ENCODE measurements around the gene DHDH. TPM values are rescaled to one million over a fixed set of nuclear protein-coding genes. Genes with fewer than 3 reads are reported as not detected.

Gene DHDH
- total and polyA plus RNA-seq, 2 of the 13 experiments (the other 11 are each of a cell fraction or from before 2014, with no cell fraction given), result 0.13 to 0.91 TPM

Small RNA genes within 50 kb of the gene (small RNA-seq; reads per million reads assigned to genes)
- 0 reads per million in 3 experiments for gene AC026803.1 (ENCODE audit: insufficient read depth in 2 of 3, insufficient read length in 3 of 3, low read depth in 2 of 3, low replicate concordance in 1 of 3)

Other genes with a start within 250 kb of the DHDH start
Only the 30 nearest of the 31 such genes appear.
- 2.0 and 2.2 TPM in 2 replicates for gene MAMSTR, start 214.0 kb upstream of the DHDH start, total RNA-seq (2016; rRNA removed; fragmentation: Illumina TruSeq; extraction: Trizol)
- 2.4 and 2.7 TPM in 2 replicates for gene MAMSTR, start 214.0 kb upstream of the DHDH start, polyA plus RNA-seq (2011; rRNA removed)
- 0.44 and 0.49 TPM in 2 replicates for gene RASIP1, start 193.1 kb upstream of the DHDH start, total RNA-seq (2016; rRNA removed; fragmentation: Illumina TruSeq; extraction: Trizol)
- 0.58 and 1.1 TPM in 2 replicates for gene RASIP1, start 193.1 kb upstream of the DHDH start, polyA plus RNA-seq (2011; rRNA removed)
- 0.22 TPM in 1 of 2 replicates, not detected in the other for gene IZUMO1, start 186.8 kb upstream of the DHDH start, total RNA-seq (2016; rRNA removed; fragmentation: Illumina TruSeq; extraction: Trizol)
- gene IZUMO1, start 186.8 kb upstream of the DHDH start, polyA plus RNA-seq (2011; rRNA removed), result 0.07 and 0.16 TPM in 2 replicates
- gene FUT1, start 181.1 kb upstream of the DHDH start, total RNA-seq (2016; rRNA removed; fragmentation: Illumina TruSeq; extraction: Trizol), result 0.07 TPM in 2 replicates
- 1.1 and 1.5 TPM in 2 replicates for gene FUT1, start 181.1 kb upstream of the DHDH start, polyA plus RNA-seq (2011; rRNA removed)
- not detected in 2 replicates for gene FGF21, start 178.2 kb upstream of the DHDH start, total RNA-seq (2016; rRNA removed; fragmentation: Illumina TruSeq; extraction: Trizol)
- gene FGF21, start 178.2 kb upstream of the DHDH start, polyA plus RNA-seq (2011; rRNA removed), result 0.17 TPM in 2 replicates
- gene BCAT2, start 122.7 kb upstream of the DHDH start, total RNA-seq (2016; rRNA removed; fragmentation: Illumina TruSeq; extraction: Trizol), result 2.3 and 2.5 TPM in 2 replicates
- gene BCAT2, start 122.7 kb upstream of the DHDH start, polyA plus RNA-seq (2011; rRNA removed), result 3.6 TPM in 2 replicates
- gene HSD17B14, start 97.2 kb upstream of the DHDH start, total RNA-seq (2016; rRNA removed; fragmentation: Illumina TruSeq; extraction: Trizol), result 0.53 and 0.58 TPM in 2 replicates
- gene HSD17B14, start 97.2 kb upstream of the DHDH start, polyA plus RNA-seq (2011; rRNA removed), result 1.2 and 1.8 TPM in 2 replicates
- gene PLEKHA4, start 65.1 kb upstream of the DHDH start, total RNA-seq (2016; rRNA removed; fragmentation: Illumina TruSeq; extraction: Trizol), result 4.3 and 6.0 TPM in 2 replicates
- 4.8 and 6.0 TPM in 2 replicates for gene PLEKHA4, start 65.1 kb upstream of the DHDH start, polyA plus RNA-seq (2011; rRNA removed)
- gene PPP1R15A, start 61.3 kb upstream of the DHDH start, total RNA-seq (2016; rRNA removed; fragmentation: Illumina TruSeq; extraction: Trizol), result 7.8 and 18.5 TPM in 2 replicates
- gene PPP1R15A, start 61.3 kb upstream of the DHDH start, polyA plus RNA-seq (2011; rRNA removed), result 15.2 and 15.6 TPM in 2 replicates
- gene TULP2, start 35.0 kb upstream of the DHDH start, total RNA-seq (2016; rRNA removed; fragmentation: Illumina TruSeq; extraction: Trizol), result not detected in 2 replicates
- 0.04 and 0.08 TPM in 2 replicates for gene TULP2, start 35.0 kb upstream of the DHDH start, polyA plus RNA-seq (2011; rRNA removed)
- gene NUCB1, start 33.4 kb upstream of the DHDH start, total RNA-seq (2016; rRNA removed; fragmentation: Illumina TruSeq; extraction: Trizol), result 34.3 and 82.3 TPM in 2 replicates
- gene NUCB1, start 33.4 kb upstream of the DHDH start, polyA plus RNA-seq (2011; rRNA removed), result 106 and 144 TPM in 2 replicates
- 167 and 176 TPM in 2 replicates for gene BAX, start 21.2 kb downstream of the DHDH start, total RNA-seq (2016; rRNA removed; fragmentation: Illumina TruSeq; extraction: Trizol)
- gene BAX, start 21.2 kb downstream of the DHDH start, polyA plus RNA-seq (2011; rRNA removed), result 139 and 164 TPM in 2 replicates
- gene FTL, start 31.6 kb downstream of the DHDH start, total RNA-seq (2016; rRNA removed; fragmentation: Illumina TruSeq; extraction: Trizol), result 3,909 and 8,800 TPM in 2 replicates
- 2,513 and 2,721 TPM in 2 replicates for gene FTL, start 31.6 kb downstream of the DHDH start, polyA plus RNA-seq (2011; rRNA removed)
- gene GYS1, start 59.6 kb downstream of the DHDH start, total RNA-seq (2016; rRNA removed; fragmentation: Illumina TruSeq; extraction: Trizol), result 16.4 and 18.4 TPM in 2 replicates
- gene GYS1, start 59.6 kb downstream of the DHDH start, polyA plus RNA-seq (2011; rRNA removed), result 34.3 and 42.1 TPM in 2 replicates
- 108 and 122 TPM in 2 replicates for gene RUVBL2, start 60.2 kb downstream of the DHDH start, total RNA-seq (2016; rRNA removed; fragmentation: Illumina TruSeq; extraction: Trizol)
- gene RUVBL2, start 60.2 kb downstream of the DHDH start, polyA plus RNA-seq (2011; rRNA removed), result 109 and 120 TPM in 2 replicates
- gene LHB, start 83.4 kb downstream of the DHDH start, total RNA-seq (2016; rRNA removed; fragmentation: Illumina TruSeq; extraction: Trizol), result not detected in 2 replicates
- gene LHB, start 83.4 kb downstream of the DHDH start, polyA plus RNA-seq (2011; rRNA removed), result 0.82 TPM in 1 of 2 replicates, not detected in the other
- gene CGB3, start 90.6 kb downstream of the DHDH start, total RNA-seq (2016; rRNA removed; fragmentation: Illumina TruSeq; extraction: Trizol), result not detected in 2 replicates
- not detected in 2 replicates for gene CGB3, start 90.6 kb downstream of the DHDH start, polyA plus RNA-seq (2011; rRNA removed)
- gene CGB2, start 98.2 kb downstream of the DHDH start, total RNA-seq (2016; rRNA removed; fragmentation: Illumina TruSeq; extraction: Trizol), result not detected in 2 replicates
- gene CGB2, start 98.2 kb downstream of the DHDH start, polyA plus RNA-seq (2011; rRNA removed), result not detected in 2 replicates
- gene CGB1, start 103.2 kb downstream of the DHDH start, total RNA-seq (2016; rRNA removed; fragmentation: Illumina TruSeq; extraction: Trizol), result not detected in 2 replicates
- gene CGB1, start 103.2 kb downstream of the DHDH start, polyA plus RNA-seq (2011; rRNA removed), result not detected in 2 replicates
- gene CGB5, start 110.1 kb downstream of the DHDH start, total RNA-seq (2016; rRNA removed; fragmentation: Illumina TruSeq; extraction: Trizol), result not detected in 2 replicates
- not detected in 2 replicates for gene CGB5, start 110.1 kb downstream of the DHDH start, polyA plus RNA-seq (2011; rRNA removed)
- gene CGB8, start 115.4 kb downstream of the DHDH start, total RNA-seq (2016; rRNA removed; fragmentation: Illumina TruSeq; extraction: Trizol), result not detected in 2 replicates
- gene CGB8, start 115.4 kb downstream of the DHDH start, polyA plus RNA-seq (2011; rRNA removed), result not detected in 2 replicates
- gene CGB7, start 124.0 kb downstream of the DHDH start, total RNA-seq (2016; rRNA removed; fragmentation: Illumina TruSeq; extraction: Trizol), result not detected in 2 replicates
- gene CGB7, start 124.0 kb downstream of the DHDH start, polyA plus RNA-seq (2011; rRNA removed), result 0.07 and 0.08 TPM in 2 replicates
- not detected in 2 replicates for gene NTF4, start 131.1 kb downstream of the DHDH start, total RNA-seq (2016; rRNA removed; fragmentation: Illumina TruSeq; extraction: Trizol)
- gene NTF4, start 131.1 kb downstream of the DHDH start, polyA plus RNA-seq (2011; rRNA removed), result not detected in 2 replicates
- gene KCNA7, start 139.0 kb downstream of the DHDH start, total RNA-seq (2016; rRNA removed; fragmentation: Illumina TruSeq; extraction: Trizol), result not detected in 2 replicates
- not detected in 2 replicates for gene KCNA7, start 139.0 kb downstream of the DHDH start, polyA plus RNA-seq (2011; rRNA removed)
- gene SNRNP70, start 151.8 kb downstream of the DHDH start, total RNA-seq (2016; rRNA removed; fragmentation: Illumina TruSeq; extraction: Trizol), result 85.9 and 150 TPM in 2 replicates
- 210 and 272 TPM in 2 replicates for gene SNRNP70, start 151.8 kb downstream of the DHDH start, polyA plus RNA-seq (2011; rRNA removed)
- 3.5 and 5.3 TPM in 2 replicates for gene LIN7B, start 180.7 kb downstream of the DHDH start, total RNA-seq (2016; rRNA removed; fragmentation: Illumina TruSeq; extraction: Trizol)
- 7.6 and 8.6 TPM in 2 replicates for gene LIN7B, start 180.7 kb downstream of the DHDH start, polyA plus RNA-seq (2011; rRNA removed)
- 0.80 and 1.4 TPM in 2 replicates for gene C19orf73, start 185.4 kb downstream of the DHDH start, total RNA-seq (2016; rRNA removed; fragmentation: Illumina TruSeq; extraction: Trizol)
- gene C19orf73, start 185.4 kb downstream of the DHDH start, polyA plus RNA-seq (2011; rRNA removed), result 1.5 and 3.0 TPM in 2 replicates
- 6.3 and 8.6 TPM in 2 replicates for gene PPFIA3, start 185.8 kb downstream of the DHDH start, total RNA-seq (2016; rRNA removed; fragmentation: Illumina TruSeq; extraction: Trizol)
- 6.7 and 8.9 TPM in 2 replicates for gene PPFIA3, start 185.8 kb downstream of the DHDH start, polyA plus RNA-seq (2011; rRNA removed)
- gene HRC, start 221.7 kb downstream of the DHDH start, total RNA-seq (2016; rRNA removed; fragmentation: Illumina TruSeq; extraction: Trizol), result 1.5 and 3.6 TPM in 2 replicates
- gene HRC, start 221.7 kb downstream of the DHDH start, polyA plus RNA-seq (2011; rRNA removed), result 15.4 and 26.4 TPM in 2 replicates
- gene TRPM4, start 224.1 kb downstream of the DHDH start, total RNA-seq (2016; rRNA removed; fragmentation: Illumina TruSeq; extraction: Trizol), result 1.7 and 1.9 TPM in 2 replicates
- 4.3 and 6.3 TPM in 2 replicates for gene TRPM4, start 224.1 kb downstream of the DHDH start, polyA plus RNA-seq (2011; rRNA removed)